Transverse colon (tissue), 4 donors: ENCODE results near the gene KIF5B. TPM values are rescaled to one million over a fixed set of nuclear protein-coding genes. Genes with fewer than 3 reads are reported as not detected.

Source experiments
- DNase-seq: peaks from one replicate; pipeline ENCODE4 v3.0.0-alpha.2; 2019
- H3K27ac ChIP-seq, 4 donors: fragments of 200-600 bp; sonication (generic); 2 replicates each; pipeline ENCODE4 v1.5.1; 2016 to 2018; ENCODE audit warnings: inconsistent platforms in 4 of 4
- H3K27me3 ChIP-seq: fragments of 200-600 bp; sonication (generic); 2 replicates; pipeline ENCODE4 v1.5.1; 2017; ENCODE audit warnings: inconsistent platforms
- H3K36me3 ChIP-seq, 4 donors: fragments of 200-600 bp; sonication (generic); 2 replicates each; pipeline ENCODE4 v1.5.1; 2017 to 2019; ENCODE audit warnings: inconsistent platforms in 4 of 4
- H3K4me1 ChIP-seq, 4 donors: fragments of 200-600 bp; sonication (generic); 2 replicates each; pipeline ENCODE4 v1.5.1; 2017 to 2020; ENCODE audit warnings: inconsistent platforms in 4 of 4
- H3K4me3 ChIP-seq, 4 donors: fragments of 200-600 bp; sonication (generic); 1 replicate in 1 of 4; 2 replicates in 3 of 4; pipeline versions ENCODE4 v1.5.1 to v1.6.1; 2017 to 2019; ENCODE audit warnings: inconsistent platforms in 4 of 4
- H3K9me3 ChIP-seq, 2 donors: fragments of 200-600 bp; sonication (generic); 2 replicates each; pipeline ENCODE4 v1.5.1; 2017 to 2019; ENCODE audit warnings: inconsistent platforms in 2 of 2
- EP300 ChIP-seq: sonication (generic); formaldehyde crosslinking; IDR thresholded peaks from one replicate; pipeline ENCODE4 v1.6.1; 2017; ENCODE audit warnings: antibody characterized with exemption, low read depth
- POLR2A ChIP-seq: fragments of 450-650 bp; IDR thresholded peaks from one replicate; pipeline ENCODE4 v1.6.1; 2016; ENCODE audit warnings: antibody characterized with exemption, mild to moderate bottlenecking, moderate library complexity
- POLR2AphosphoS5 ChIP-seq, 3 donors: sonication (generic); formaldehyde crosslinking; IDR thresholded peaks; one replicate each; pipeline ENCODE4 v1.6.1; 2016; ENCODE audit warnings: antibody characterized with exemption in 3 of 3
- WGBS, 2 donors: methylation state at CpG; one replicate each; pipeline ENCODE4 v1.1.5; 2018; ENCODE audit warnings: low coverage in 1 of 2; 5-methylcytosine and 5-hydroxymethylcytosine counted together
- in situ Hi-C, 4 donors: fragments of 200-750 bp; cut with MboI; loops; one replicate each; pipeline versions ENCODE4 v1.15.0 to v1.15.1; 2017; ENCODE audit warnings: low sequenced_read_pairs in 3 of 4, low pct_ligation_motif_present in 1 of 4, low pct_unique_long_range_greater_than_20kb in 1 of 4
- intact Hi-C: fragments of 100-400 bp; cut with DNase I; formaldehyde crosslinking; loops from one replicate; pipeline ENCODE4 v1.15.1; 2023; ENCODE audit warnings: low total_unique reads
- total RNA-seq, 4 donors: library from RNA; depleted of rRNA; stranded (reverse); fragments of >200 nt; gene quantifications; one replicate each; pipeline ENCODE4 v1.1.0, GENCODE V29; 2016
- TF ChIP-seq, protein P1 (sequence below), 5 experiments: fragments of 200-600 bp in 3 of 5; fragments of 450-650 bp in 2 of 5; sonication (generic) in 3 of 5; IDR thresholded peaks; 1 replicate in 2 of 5; 2 replicates in 3 of 5; pipeline ENCODE4 v1.5.1; 2016 to 2017; ENCODE audit warnings: antibody characterized with exemption in 5 of 5, inconsistent platforms in 3 of 5, mild to moderate bottlenecking in 2 of 5, moderate library complexity in 1 of 5

Gene KIF5B
- total RNA-seq, 4 donors from 2014 or later: 77.1 to 166 (median 135) TPM

DNA sequence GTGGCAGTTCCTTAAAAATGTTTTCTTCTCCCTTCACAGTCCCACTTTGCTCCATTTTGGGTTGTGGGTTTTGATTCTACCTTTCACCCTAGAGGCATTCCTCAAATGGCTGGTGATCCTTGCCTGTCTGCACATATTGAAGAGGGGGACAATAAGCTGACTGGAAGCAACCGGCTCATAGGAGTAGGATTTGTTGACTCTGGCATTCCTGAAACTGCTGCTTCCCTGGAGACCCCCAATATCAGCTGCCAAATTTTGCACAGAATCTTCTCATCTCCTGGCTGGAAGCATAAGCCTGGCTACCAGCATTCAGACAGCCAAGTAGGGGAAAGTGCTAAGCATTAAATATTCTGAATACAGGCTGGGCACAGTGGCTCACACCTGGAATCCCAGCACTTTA is 53.7 kb downstream of the KIF5B start:
- intact Hi-C loops: no loop called here
- no peak overlapping the region for H3K4me3 ChIP-seq
- H3K27me3 ChIP-seq: no peaks in the 10 kb centered on the region
- H3K36me3 ChIP-seq: no peaks in the 10 kb centered on the region
- H3K9me3 ChIP-seq: no peaks in the 10 kb centered on the region
- TF ChIP-seq, protein P1, sequence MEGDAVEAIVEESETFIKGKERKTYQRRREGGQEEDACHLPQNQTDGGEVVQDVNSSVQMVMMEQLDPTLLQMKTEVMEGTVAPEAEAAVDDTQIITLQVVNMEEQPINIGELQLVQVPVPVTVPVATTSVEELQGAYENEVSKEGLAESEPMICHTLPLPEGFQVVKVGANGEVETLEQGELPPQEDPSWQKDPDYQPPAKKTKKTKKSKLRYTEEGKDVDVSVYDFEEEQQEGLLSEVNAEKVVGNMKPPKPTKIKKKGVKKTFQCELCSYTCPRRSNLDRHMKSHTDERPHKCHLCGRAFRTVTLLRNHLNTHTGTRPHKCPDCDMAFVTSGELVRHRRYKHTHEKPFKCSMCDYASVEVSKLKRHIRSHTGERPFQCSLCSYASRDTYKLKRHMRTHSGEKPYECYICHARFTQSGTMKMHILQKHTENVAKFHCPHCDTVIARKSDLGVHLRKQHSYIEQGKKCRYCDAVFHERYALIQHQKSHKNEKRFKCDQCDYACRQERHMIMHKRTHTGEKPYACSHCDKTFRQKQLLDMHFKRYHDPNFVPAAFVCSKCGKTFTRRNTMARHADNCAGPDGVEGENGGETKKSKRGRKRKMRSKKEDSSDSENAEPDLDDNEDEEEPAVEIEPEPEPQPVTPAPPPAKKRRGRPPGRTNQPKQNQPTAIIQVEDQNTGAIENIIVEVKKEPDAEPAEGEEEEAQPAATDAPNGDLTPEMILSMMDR (IDR thresholded peaks at IDR 0.05): no peak
- no peak for TF ChIP-seq POLR2AphosphoS5 (IDR thresholded peaks at IDR 0.05)
- TF ChIP-seq EP300: no peak
- TF ChIP-seq POLR2A: no peak
- DNase-seq: no peak
- H3K27ac ChIP-seq: no peak overlapping the region
- H3K4me1 ChIP-seq: peaks cover 0 to 4% (median 0%) of the 10 kb centered on the region in 4 donors
- in situ Hi-C loops: loop anchor here in 1 of 4 donors (25.0 kb wide), 1 partner anchor 140 kb away; no protein-coding TSS in a partner anchor
- 67 to 76% methylated on average over 1 of the region's 1 CpG for WGBS, 2 donors

- no peak overlapping the region for H3K27ac ChIP-seq
- no peak for DNase-seq
- intact Hi-C loops (no loop called here), in situ Hi-C loops (loop anchor here in 1 of 4 donors (25.0 kb wide), 1 partner anchor 139 kb away; no protein-coding TSS in a partner anchor)
- WGBS, 2 donors: 55 to 58% methylated on average over 4 of the region's 4 CpGs
- H3K4me1 ChIP-seq: peaks cover 0 to 4% (median 0%) of the 10 kb centered on the region in 4 donors
- no peak for TF ChIP-seq POLR2AphosphoS5 (IDR thresholded peaks at IDR 0.05)
- TF ChIP-seq, protein P1 (IDR thresholded peaks at IDR 0.05): no peak
- TF ChIP-seq EP300: no peak
- no peak for TF ChIP-seq POLR2A
- no peaks in the 10 kb centered on the region for H3K27me3 ChIP-seq
- H3K36me3 ChIP-seq: no peaks in the 10 kb centered on the region
- no peak overlapping the region for H3K4me3 ChIP-seq
- no peaks in the 10 kb centered on the region for H3K9me3 ChIP-seq
Observed at GRCh38 chr10:32000937-32001336, 55.3 kb downstream of the KIF5B start.

DNA sequence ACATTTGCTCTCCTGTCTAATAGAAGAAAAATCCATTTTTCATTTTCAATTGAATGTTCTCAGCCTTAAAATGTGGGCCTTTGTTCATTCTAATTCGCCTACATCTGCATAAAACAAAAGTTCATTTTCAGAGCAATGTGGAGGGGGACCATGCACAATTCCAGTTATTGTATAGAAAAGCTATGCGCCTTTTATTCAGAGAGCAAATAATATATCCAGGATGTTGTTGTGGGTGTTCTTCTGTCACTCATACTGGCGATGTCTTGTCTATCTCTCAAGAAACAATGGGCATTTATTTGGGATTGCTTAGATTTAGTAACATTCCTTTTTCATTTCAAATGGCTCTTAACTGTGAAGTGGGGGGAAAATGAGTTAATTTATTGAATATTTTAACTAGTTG is 56.4 kb downstream of the KIF5B start:
- no peak for DNase-seq
- no peaks in the 10 kb centered on the region for H3K27me3 ChIP-seq
- WGBS, 2 donors: 94 to 96% methylated on average over 3 of the region's 3 CpGs
- peaks cover 0 to 4% (median 0%) of the 10 kb centered on the region in 4 donors for H3K4me1 ChIP-seq
- no peaks in the 10 kb centered on the region for H3K9me3 ChIP-seq
- in situ Hi-C loops: loop anchor here in 1 of 4 donors (25.0 kb wide), 1 partner anchor 138 kb away; no protein-coding TSS in a partner anchor
- H3K36me3 ChIP-seq: no peaks in the 10 kb centered on the region
- intact Hi-C loops: no loop called here
- TF ChIP-seq POLR2A: no peak
- TF ChIP-seq, protein P1 (IDR thresholded peaks at IDR 0.05): no peak
- no peak for TF ChIP-seq EP300
- TF ChIP-seq POLR2AphosphoS5 (IDR thresholded peaks at IDR 0.05): no peak
- no peak overlapping the region for H3K4me3 ChIP-seq
- H3K27ac ChIP-seq: no peak overlapping the region

DNA sequence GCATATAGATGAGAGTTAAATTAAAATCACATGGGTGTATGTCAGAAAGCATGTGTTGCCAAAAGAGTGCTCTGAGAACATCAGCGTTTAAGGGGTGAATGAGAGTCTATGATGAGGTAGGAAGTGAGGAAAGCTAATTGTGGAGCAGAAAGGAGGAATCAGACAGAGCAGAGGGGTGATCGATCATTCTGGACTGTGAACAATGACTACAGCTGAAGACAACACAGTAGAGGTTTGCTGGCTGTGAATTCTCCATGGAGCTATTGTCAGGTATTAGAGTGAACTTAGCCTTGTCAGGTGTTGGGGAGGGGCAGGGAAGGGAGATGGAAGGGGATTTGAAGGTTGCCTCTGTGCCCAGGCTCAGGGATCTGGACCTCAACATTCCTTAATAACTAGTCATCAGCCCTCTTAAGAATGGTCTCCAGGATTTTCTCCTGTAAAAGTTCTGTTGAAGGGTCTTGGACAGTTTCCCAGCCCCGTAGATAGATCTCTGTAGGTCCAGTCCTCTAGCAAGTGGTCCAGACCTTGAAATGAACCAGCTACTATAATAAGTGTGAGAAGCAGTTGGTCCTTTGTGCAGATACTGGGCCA is 57.1 kb downstream of the KIF5B start:
- no peak overlapping the region for H3K27ac ChIP-seq
- no peak for DNase-seq
- no peaks in the 10 kb centered on the region for H3K36me3 ChIP-seq
- in situ Hi-C loops (no loop called here), intact Hi-C loops (no loop called here)
- no peak overlapping the region for H3K4me3 ChIP-seq
- TF ChIP-seq, protein P1 (IDR thresholded peaks at IDR 0.05): no peak
- TF ChIP-seq EP300: no peak
- no peak for TF ChIP-seq POLR2AphosphoS5 (IDR thresholded peaks at IDR 0.05)
- TF ChIP-seq POLR2A: no peak
- no peaks in the 10 kb centered on the region for H3K9me3 ChIP-seq
- H3K27me3 ChIP-seq: no peaks in the 10 kb centered on the region
- 55 to 80% methylated on average over 2 to 3 of the region's 3 CpGs for WGBS, 2 donors
- no peaks in the 10 kb centered on the region for H3K4me1 ChIP-seq
